ENCODE results near the gene MYO18B. TPM values are rescaled to one million over a fixed set of nuclear protein-coding genes. Genes with fewer than 3 reads are reported as not detected.

MYO18B gene
- total and polyA plus RNA-seq, 7 donors = 79.3 to 434 (median 273) TPM

DNA sequence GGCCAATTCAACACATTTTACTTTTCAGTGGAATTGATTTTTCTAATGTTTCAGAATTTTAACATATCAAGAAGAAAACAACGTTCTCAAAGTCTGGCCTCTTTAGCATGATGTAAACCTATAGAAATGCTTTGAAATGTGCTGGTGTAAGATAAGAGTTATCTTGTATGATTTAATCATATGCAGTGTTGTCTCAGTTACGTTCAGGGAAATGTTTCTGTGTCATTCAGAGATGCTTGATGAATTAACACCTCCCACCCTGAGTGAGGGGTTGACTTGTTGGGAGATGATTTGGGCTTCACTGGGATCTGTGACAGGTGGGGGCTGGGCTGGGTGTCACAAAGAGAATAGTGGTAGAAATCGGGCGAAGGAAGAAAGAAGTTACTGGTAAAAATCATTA, 15.7 kb upstream of the MYO18B start:
- H3K9me3 ChIP-seq = no peaks in the 10 kb centered on the region

DNA sequence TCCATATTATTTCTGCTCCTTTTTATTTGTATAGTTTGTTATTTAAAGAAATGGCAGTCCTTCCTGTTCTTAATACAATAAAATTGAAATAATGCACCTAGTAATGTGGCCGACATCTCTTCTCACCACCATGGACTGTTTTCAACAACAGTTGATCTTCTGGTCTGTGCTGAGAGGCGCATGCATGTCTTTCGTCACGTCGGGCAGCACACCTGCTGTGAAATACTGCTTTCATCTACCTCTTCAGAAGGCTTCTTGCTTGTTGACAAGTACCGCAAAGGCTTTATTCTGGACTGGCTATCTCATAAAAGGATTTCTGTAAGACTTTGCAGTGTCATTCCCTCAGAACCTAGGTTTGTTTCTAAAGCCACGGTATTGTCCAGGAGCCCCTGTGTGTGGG, 13.9 kb upstream of the MYO18B start:
- DNase-seq (no peak), ATAC-seq (peak in 1 of 4 donors; percentile 85)
- intact Hi-C loops (cut with DNase I) = no loop called here
- Histone ChIP-seq H3K4me1 (no peaks in the 10 kb centered on the region), H3K9me3 (no peaks in the 10 kb centered on the region), H3K4me3 (no peak overlapping the region), H3K36me3 (ENCODE audit: insufficient read depth in 1 of 2, low read depth in 1 of 2) (no peaks in the 10 kb centered on the region), H3K27me3 (ENCODE audit: insufficient read depth in 3 of 3, low read length in 2 of 3) (no peaks in the 10 kb centered on the region), H3K27ac (no peak overlapping the region)
- TF ChIP-seq, protein P1, sequence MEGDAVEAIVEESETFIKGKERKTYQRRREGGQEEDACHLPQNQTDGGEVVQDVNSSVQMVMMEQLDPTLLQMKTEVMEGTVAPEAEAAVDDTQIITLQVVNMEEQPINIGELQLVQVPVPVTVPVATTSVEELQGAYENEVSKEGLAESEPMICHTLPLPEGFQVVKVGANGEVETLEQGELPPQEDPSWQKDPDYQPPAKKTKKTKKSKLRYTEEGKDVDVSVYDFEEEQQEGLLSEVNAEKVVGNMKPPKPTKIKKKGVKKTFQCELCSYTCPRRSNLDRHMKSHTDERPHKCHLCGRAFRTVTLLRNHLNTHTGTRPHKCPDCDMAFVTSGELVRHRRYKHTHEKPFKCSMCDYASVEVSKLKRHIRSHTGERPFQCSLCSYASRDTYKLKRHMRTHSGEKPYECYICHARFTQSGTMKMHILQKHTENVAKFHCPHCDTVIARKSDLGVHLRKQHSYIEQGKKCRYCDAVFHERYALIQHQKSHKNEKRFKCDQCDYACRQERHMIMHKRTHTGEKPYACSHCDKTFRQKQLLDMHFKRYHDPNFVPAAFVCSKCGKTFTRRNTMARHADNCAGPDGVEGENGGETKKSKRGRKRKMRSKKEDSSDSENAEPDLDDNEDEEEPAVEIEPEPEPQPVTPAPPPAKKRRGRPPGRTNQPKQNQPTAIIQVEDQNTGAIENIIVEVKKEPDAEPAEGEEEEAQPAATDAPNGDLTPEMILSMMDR (IDR thresholded peaks at IDR 0.05) = no peak
- 82 to 90% (median 87%) methylated on average over 7 of the region's 7 CpGs for WGBS, 3 donors

More for the DNA sequence above, 15.7 kb upstream of the MYO18B start:
- intact Hi-C loops (cut with DNase I) = no loop called here
- Histone ChIP-seq H3K27ac (no peak overlapping the region), H3K27me3 (ENCODE audit: insufficient read depth in 3 of 3, low read length in 2 of 3) (no peaks in the 10 kb centered on the region), H3K4me3 (no peak overlapping the region), H3K36me3 (ENCODE audit: insufficient read depth in 1 of 2, low read depth in 1 of 2) (no peaks in the 10 kb centered on the region), H3K4me1 (no peaks in the 10 kb centered on the region)
- 71 to 80% (median 74%) methylated on average over 4 of the region's 4 CpGs for WGBS, 3 donors
- DNase-seq (no peak), ATAC-seq (no peak)
- TF ChIP-seq, protein P1 (IDR thresholded peaks at IDR 0.05) = no peak

DNA sequence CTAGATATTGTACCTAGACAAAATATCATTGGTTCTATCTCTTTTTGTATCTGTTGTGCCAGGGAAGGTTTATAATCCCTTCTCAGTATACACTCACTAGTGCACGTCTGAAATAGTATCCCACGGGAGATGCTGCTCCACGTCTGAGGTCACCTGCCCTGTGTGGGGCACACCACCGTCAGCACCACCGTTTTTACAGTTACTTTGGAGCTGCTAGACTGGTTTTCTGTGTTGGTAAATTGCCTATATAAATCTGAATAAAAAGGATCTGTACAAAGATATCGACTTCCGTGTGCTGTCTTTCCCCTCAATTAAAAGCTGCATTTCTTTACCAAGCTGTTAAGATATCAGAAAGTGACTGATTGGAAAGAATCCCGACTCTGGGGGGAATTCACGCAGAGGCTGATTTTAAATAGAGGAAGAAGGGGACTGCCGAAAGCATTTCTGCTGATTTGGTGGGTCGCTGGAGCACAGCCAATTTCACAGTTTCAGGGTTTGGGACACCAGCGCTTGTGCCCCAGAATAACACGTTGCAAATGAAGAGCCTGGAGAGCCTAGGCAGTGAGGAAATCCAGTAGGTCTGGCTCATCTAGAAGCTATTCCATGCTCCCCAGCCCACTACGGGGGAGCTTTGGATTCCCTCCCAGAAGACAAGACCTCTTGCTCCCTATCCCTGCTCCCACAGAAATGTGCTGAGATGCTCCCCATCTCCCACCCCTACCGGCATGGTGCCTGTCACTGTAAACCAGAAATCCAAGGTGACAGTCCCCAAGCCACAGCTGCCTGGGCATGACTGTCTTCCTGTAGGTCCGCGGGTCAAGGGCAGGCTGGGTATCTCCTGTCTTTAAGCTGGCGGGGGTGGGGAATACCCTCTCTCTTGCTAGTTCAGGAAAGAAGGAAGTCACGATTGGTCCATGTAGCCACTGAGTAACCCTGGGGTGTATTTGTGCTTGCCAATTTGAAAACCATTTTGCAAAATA, 12.7 kb upstream of the MYO18B start:
- DNase-seq (no peak), ATAC-seq (no peak)
- no peaks in the 10 kb centered on the region for H3K9me3 ChIP-seq
- H3K4me3 ChIP-seq = no peak overlapping the region
- 60 to 74% (median 66%) methylated on average over 19 of the region's 19 CpGs for WGBS, 3 donors
- H3K4me1 ChIP-seq = no peaks in the 10 kb centered on the region
- no peak overlapping the region for H3K27ac ChIP-seq
- no peaks in the 10 kb centered on the region for H3K36me3 ChIP-seq (ENCODE audit: insufficient read depth in 1 of 2, low read depth in 1 of 2)
- intact Hi-C loops (cut with DNase I) = no loop called here
- TF ChIP-seq, protein P1 (IDR thresholded peaks at IDR 0.05) = no peak
- H3K27me3 ChIP-seq (ENCODE audit: insufficient read depth in 3 of 3, low read length in 2 of 3) = no peaks in the 10 kb centered on the region

DNA sequence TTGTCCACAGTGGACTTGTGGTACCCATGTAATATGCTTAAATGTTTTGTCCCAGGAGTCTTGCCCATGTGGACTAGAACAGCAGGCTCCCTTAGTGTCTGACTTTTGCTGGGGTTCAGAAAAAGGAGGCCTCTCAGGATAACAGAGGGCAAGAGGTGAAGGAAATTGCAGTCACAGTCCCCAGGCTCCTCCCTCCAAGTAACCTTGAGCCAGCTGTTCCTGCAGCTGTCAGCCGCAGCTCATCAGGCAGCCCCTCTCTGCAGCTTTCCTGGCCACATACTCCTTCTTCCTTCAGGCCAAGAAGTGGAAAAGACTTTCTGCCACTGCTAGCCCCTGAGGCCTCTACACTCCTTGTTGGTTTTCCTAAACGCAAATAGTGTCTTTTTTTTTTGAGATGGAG, 6.3 kb upstream of the MYO18B start:
- Histone ChIP-seq H3K9me3 (no peaks in the 10 kb centered on the region), H3K36me3 (ENCODE audit: insufficient read depth in 1 of 2, low read depth in 1 of 2) (no peaks in the 10 kb centered on the region), H3K4me3 (no peak overlapping the region), H3K4me1 (no peaks in the 10 kb centered on the region), H3K27ac (no peak overlapping the region), H3K27me3 (ENCODE audit: insufficient read depth in 3 of 3, low read length in 2 of 3) (no peaks in the 10 kb centered on the region)
- ATAC-seq (no peak), DNase-seq (no peak)
- WGBS, 3 donors = 41 to 79% (median 47%) methylated on average over 2 of the region's 2 CpGs
- intact Hi-C loops (cut with DNase I) = no loop called here
- TF ChIP-seq, protein P1 (IDR thresholded peaks at IDR 0.05) = no peak

Data from psoas muscle (tissue), 8 donors.